Endothelial cell (in vitro differentiated cells): ENCODE data around the gene P2RY2. TPM values are rescaled to one million over a fixed set of nuclear protein-coding genes. Genes with fewer than 3 reads are reported as not detected.

ENCODE experiments used
- DNase-seq: peaks from one replicate; pipeline ENCODE4 v3.0.0; 2021; ENCODE audit warnings: low spot score
- H3K27ac Mint-ChIP-seq: one replicate; pipeline ENCODE4 v1.8.0; 2021; ENCODE audit warnings: mixed read lengths, inconsistent platforms; ENCODE audit not compliant: unreplicated experiment
- H3K27me3 Mint-ChIP-seq: one replicate; pipeline ENCODE4 v1.8.0; 2021; ENCODE audit warnings: mild to moderate bottlenecking, moderate library complexity, mixed read lengths, inconsistent platforms; ENCODE audit not compliant: unreplicated experiment
- H3K36me3 Mint-ChIP-seq: one replicate; pipeline ENCODE4 v1.8.0; 2021; ENCODE audit warnings: mild to moderate bottlenecking, low read depth, mixed read lengths, inconsistent platforms; ENCODE audit not compliant: unreplicated experiment
- H3K4me1 Mint-ChIP-seq: one replicate; pipeline ENCODE4 v1.8.0; 2021; ENCODE audit warnings: mild to moderate bottlenecking, mixed read lengths, inconsistent platforms; ENCODE audit not compliant: unreplicated experiment
- H3K4me3 Mint-ChIP-seq: one replicate; pipeline ENCODE4 v1.8.0; 2021; ENCODE audit warnings: mild to moderate bottlenecking, mixed read lengths, inconsistent platforms; ENCODE audit not compliant: unreplicated experiment
- H3K9me3 Mint-ChIP-seq: one replicate; pipeline ENCODE4 v1.8.0; 2021; ENCODE audit warnings: mixed read lengths, inconsistent platforms; ENCODE audit not compliant: unreplicated experiment
- CTCF ChIP-seq: fragments of 200-600 bp; sonication (generic); IDR thresholded peaks from one replicate; pipeline ENCODE4 v1.5.0; 2021; ENCODE audit warnings: antibody characterized with exemption; ENCODE audit not compliant: unreplicated experiment
- total RNA-seq: library from RNA; stranded (reverse); fragmentation: NEBNext Ultra II Directional; extraction: Animal tissue kit (Norgen Biotek cat#: 25700); gene quantifications from one replicate; pipeline ENCODE4 v1.2.1, GENCODE V29; 2021; ENCODE audit not compliant: unreplicated experiment

Gene P2RY2
- total RNA-seq, 1 donor from 2014 or later: 0.10 TPM

GRCh38 chr11:73225851-73226250 is 7.8 kb downstream of the P2RY2 start:
- no peak for DNase-seq
- Mint-ChIP-seq H3K4me3 (no peak overlapping the region), H3K9me3 (no peaks in the 10 kb centered on the region), H3K36me3 (no peaks in the 10 kb centered on the region), H3K27ac (peak overlapping the region; percentile 3), H3K27me3 (peaks cover 10% of the 10 kb centered on the region), H3K4me1 (peaks cover 16% of the 10 kb centered on the region)
- TF ChIP-seq CTCF: no peak

GRCh38 chr11:73226297-73227006 is 8.4 kb downstream of the P2RY2 start:
- Mint-ChIP-seq H3K4me1 (peaks cover 16% of the 10 kb centered on the region), H3K36me3 (no peaks in the 10 kb centered on the region), H3K27ac (no peak overlapping the region), H3K27me3 (peaks cover 10% of the 10 kb centered on the region), H3K9me3 (no peaks in the 10 kb centered on the region), H3K4me3 (no peak overlapping the region)
- DNase-seq: no peak
- no peak for TF ChIP-seq CTCF

- Mint-ChIP-seq H3K9me3 (no peaks in the 10 kb centered on the region), H3K27me3 (peaks cover 10% of the 10 kb centered on the region), H3K27ac (no peak overlapping the region), H3K4me3 (no peak overlapping the region), H3K36me3 (no peaks in the 10 kb centered on the region), H3K4me1 (peaks cover 16% of the 10 kb centered on the region)
- TF ChIP-seq CTCF: no peak
- no peak for DNase-seq
Observed at GRCh38 chr11:73227571-73228211, 9.6 kb downstream of the P2RY2 start.

GRCh38 chr11:73228268-73229134 is 10.4 kb downstream of the P2RY2 start:
- Mint-ChIP-seq H3K9me3 (no peaks in the 10 kb centered on the region), H3K4me3 (no peak overlapping the region), H3K4me1 (peaks cover 16% of the 10 kb centered on the region), H3K27ac (peak overlapping the region; percentile 32), H3K36me3 (no peaks in the 10 kb centered on the region), H3K27me3 (peaks cover 10% of the 10 kb centered on the region)
- no peak for TF ChIP-seq CTCF
- DNase-seq: no peak
